HT-29 (cell line): Measurements from ENCODE around the gene ZNF223. TPM values are rescaled to one million over a fixed set of nuclear protein-coding genes. Genes with fewer than 3 reads are reported as not detected.

Experiments
- DNase-seq: peaks from one replicate; pipeline ENCODE4 v3.0.0-alpha.2; 2015; ENCODE audit warnings: low spot score
- total RNA-seq: library from RNA; depleted of rRNA; stranded (reverse); fragments of >200 nt; shearing (Covaris generic); gene quantifications from 2 replicates; pipeline ENCODE4 v1.2.3, GENCODE V29; 2014; rRNA removed

Gene ZNF223
- 2.3 and 2.7 TPM in 2 replicates for total RNA-seq

DNA sequence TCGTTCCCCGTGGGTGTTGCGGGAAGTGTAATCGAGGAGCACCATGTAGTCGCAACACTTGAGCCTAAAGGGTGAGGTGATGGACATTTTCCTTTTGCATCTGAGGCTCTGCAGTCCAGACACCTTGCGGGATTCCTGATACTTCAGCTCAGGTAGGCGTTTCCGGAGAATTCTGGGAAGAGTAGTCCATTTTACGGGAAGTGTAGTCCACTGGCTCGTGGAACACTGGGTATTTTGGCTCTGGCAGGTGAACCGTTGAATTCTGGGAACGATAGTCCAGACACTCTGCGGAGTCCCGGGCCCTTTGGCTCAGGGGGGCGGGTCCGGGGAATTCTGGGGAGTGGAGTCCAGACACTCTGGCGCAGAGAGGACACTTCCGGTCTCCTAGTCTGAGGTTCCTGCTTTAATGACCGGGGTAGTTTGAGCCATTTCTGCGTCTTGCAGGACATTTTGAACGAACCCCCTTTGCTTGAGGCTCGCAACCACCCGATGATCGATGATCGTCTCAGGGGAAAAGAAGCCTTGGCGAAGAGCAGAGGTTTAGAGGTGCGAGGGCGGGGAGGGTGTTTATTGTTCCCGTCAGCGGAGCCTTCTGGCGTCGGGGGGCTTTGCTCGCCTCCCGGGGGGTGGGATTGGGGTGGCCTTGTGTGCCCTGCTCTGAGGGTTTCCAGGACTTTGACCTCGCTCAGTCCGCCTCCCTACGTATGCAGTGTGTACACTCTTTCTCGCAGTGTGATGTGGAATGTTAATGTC, at the start of gene ZNF223:
ZNF223 (plus strand) TSS at position 387 of the 753 bp plus-strand sequence. CDS start 3,141 bp downstream, outside the sequence.
- peak; percentile 100 for DNase-seq

DNA sequence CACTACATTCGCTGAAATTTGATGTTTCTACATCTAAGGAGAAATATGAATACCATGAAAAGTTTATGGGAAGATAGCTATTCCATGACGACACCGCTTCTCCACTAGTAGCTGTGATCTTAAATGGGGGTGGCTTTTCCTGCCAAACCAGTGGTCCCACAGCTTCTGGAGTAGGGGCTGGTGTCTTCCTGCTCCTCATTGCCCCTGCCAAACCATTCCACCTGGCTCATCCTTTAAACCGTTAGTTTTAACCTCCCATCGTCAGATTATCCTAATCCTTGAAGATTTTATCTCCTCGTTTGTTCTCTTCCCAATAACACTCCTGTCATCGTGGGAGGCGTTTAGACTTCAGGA, 49.6 kb upstream of the ZNF223 start:
- DNase-seq = no peak

DNA sequence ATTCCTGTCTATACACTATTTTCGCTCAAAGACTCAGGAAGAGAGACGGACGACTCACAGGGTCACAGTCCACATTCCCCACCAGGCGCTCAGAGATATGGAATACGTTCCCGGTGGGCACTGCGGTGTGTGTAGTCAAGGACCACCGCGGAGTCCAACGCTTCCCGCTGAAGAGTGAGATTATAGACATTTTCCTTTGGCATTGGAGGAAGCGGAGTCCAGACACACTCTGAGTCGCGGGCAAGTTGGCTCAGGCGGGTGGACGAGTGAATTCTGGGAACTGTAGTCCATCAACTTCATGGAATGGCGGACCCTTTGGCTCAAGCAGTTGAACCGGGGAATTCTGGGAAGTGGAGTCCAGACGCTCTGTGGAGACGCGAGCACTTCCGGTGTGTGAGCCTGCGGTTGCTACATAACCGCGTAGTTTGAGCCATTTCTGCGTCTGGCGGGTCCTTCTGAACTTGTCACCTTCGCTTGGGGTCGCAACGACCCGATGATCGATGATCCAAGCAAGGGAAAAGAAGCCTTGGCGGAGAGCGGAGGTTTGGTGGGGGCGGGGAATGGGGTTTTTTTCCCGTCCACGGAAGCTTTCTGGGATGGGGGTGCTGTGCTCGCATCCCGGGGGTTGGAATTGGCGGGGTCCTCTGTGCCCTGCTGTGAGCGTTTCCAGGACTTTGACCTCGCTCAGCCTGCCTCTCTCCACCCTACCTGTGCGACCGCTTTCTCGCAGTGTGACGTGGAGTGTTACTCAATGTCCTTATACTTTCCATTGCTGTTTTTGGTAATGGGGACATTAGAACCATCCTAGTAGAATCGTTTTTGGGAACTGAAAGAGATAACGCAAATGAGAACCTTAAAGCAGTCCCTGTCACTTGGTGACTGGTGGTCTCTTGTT, 49.0 kb upstream of the ZNF223 start, which contains the start of gene ZNF230:
ZNF230 (plus strand) TSS at position 392 of the 895 bp plus-strand sequence. CDS start 4,122 bp downstream, outside the sequence.
- DNase-seq = peak; percentile 99

GRCh38 chr19:44003461-44004009, 48.3 kb upstream of the ZNF223 start:
- DNase-seq = peak; percentile 54

GRCh38 chr19:44005973-44006372, 45.9 kb upstream of the ZNF223 start:
- no peak for DNase-seq

- no peak for DNase-seq
Measured at GRCh38 chr19:44007473-44007872, 44.4 kb upstream of the ZNF223 start.

DNA sequence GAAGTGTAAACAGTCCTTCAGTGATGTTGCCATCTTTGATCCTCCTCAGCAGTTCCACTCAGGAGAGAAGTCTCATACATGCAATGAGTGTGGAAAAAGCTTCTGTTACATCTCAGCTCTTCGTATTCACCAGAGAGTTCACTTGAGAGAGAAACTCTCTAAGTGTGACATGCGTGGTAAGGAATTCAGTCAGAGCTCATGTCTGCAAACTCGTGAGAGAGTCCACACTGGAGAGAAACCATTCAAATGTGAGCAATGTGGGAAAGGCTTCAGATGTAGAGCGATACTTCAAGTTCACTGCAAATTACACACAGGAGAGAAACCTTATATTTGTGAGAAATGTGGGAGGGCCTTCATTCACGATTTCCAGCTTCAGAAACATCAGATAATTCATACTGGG, 41.4 kb upstream of the ZNF223 start:
- no peak for DNase-seq

DNA sequence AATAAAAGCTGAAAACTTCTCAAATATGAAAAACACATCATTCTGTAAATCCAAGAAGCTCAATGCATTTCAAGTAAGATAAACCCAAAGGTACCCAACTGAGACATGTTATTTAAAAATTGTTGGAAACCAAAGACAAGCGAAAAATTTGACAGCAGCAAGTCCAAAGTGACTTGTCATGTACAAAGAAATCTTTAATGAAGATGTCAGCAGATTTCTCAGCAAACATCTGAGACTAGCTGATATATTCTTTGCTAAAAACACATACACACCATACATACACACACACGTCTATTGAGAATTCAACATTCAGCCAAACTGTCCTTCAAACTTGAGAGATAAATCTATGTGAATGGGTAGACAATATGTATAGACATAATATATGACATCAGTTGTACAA, 32.3 kb upstream of the ZNF223 start:
- no peak for DNase-seq

DNA sequence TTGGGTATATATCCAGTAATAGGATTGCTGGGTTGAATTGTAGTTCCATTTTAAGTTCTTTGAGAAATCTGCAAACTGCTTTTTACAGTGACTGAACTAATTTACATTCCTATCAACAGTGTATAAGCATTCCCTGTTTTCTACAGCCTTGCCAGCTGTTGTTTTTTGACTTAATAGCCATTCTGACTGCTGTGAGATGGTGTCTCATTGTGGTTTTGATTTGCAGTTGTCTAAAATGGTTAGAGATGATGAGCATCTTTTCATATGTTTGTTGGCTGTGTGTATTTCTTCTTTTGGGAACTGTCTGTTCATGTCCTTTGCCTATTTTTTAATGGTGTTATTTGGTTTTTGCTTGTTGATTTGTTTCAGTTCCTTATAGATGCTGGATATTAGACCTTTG, 30.6 kb upstream of the ZNF223 start:
- no peak for DNase-seq

DNA sequence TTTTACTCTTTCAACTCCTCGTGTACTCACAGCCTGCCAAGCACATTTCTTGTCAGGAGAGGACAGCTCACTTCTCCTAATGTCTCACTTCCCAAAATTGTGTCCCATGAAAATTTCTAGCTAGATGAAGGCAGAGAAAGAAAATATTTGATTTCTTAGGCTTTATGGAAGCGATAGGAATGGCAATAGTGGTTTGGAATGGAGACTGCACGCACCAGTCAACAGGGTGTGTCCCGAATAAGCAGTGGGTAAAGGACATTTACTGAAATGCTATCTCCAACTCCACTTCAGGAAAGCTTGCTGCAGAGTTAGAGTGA, 27.0 kb upstream of the ZNF223 start:
- DNase-seq = no peak

GRCh38 chr19:44025217-44025936, 26.5 kb upstream of the ZNF223 start, which contains the start of gene ZNF222:
ZNF222 (plus strand) TSS chr19:44025379; CDS start chr19:44025437, 58 bp downstream.
- DNase-seq = peak; percentile 90

- no peak for DNase-seq
Measured at GRCh38 chr19:44026622-44027021, 25.2 kb upstream of the ZNF223 start.

DNA sequence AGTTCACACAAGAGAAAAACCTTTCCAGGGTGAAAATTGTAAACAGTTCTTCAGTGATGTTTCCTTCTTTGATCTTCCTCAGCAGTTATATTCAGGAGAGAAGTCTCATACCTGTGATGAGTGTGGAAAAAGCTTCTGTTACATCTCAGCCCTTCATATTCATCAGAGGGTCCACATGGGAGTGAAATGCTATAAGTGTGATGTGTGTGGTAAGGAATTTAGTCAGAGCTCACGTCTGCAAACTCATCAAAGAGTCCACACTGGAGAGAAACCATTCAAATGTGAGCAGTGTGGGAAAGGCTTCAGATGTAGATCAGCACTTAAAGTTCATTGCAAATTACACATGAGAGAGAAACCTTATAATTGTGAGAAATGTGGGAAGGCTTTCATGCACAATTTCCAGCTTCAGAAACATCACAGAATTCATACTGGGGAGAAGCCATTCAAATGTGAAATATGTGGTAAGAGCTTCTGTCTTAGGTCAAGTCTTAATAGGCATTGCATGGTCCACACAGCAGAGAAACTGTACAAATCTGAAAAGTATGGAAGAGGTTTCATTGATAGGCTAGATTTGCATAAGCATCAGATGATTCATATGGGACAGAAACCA, 19.7 kb upstream of the ZNF223 start:
- DNase-seq = no peak

- no peak for DNase-seq
Measured at GRCh38 chr19:44042147-44042546, 9.7 kb upstream of the ZNF223 start.

- DNase-seq = peak; percentile 93
Measured at GRCh38 chr19:44050740-44051649, 841 bp upstream of the ZNF223 start.

DNA sequence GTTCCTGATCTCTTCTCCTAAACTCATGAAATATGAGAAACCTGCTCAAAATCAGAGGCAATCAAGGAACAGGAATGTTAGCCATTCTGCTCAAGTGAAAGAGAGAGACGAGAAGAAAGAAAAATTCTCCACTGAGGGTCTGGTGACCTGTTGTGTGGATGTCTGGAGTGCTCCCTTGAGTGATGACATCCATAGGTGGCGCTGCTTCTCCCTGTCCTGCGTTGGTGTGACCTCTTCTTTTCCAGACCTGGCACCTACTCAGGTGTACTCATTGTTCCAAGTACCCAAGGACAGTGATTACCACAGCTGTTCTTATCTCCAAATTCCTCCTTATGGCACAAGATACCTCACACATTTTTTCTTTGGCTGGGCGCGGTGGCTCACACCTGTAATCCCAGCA, 4.0 kb downstream of the ZNF223 start:
- DNase-seq = peak; percentile 16

GRCh38 chr19:44059229-44059628, 7.4 kb downstream of the ZNF223 start:
- no peak for DNase-seq

GRCh38 chr19:44061038-44061437, 9.2 kb downstream of the ZNF223 start:
- DNase-seq = no peak

- no peak for DNase-seq
Measured at GRCh38 chr19:44066305-44066704, 14.5 kb downstream of the ZNF223 start.

- no peak for DNase-seq
Measured at GRCh38 chr19:44069415-44069814, 17.6 kb downstream of the ZNF223 start.
